ENCODE data around the gene ZNF84.
A peak's percentile ranks its signal among the peaks of the same experiment; 100 is the strongest.

ZNF84 gene

DNA sequence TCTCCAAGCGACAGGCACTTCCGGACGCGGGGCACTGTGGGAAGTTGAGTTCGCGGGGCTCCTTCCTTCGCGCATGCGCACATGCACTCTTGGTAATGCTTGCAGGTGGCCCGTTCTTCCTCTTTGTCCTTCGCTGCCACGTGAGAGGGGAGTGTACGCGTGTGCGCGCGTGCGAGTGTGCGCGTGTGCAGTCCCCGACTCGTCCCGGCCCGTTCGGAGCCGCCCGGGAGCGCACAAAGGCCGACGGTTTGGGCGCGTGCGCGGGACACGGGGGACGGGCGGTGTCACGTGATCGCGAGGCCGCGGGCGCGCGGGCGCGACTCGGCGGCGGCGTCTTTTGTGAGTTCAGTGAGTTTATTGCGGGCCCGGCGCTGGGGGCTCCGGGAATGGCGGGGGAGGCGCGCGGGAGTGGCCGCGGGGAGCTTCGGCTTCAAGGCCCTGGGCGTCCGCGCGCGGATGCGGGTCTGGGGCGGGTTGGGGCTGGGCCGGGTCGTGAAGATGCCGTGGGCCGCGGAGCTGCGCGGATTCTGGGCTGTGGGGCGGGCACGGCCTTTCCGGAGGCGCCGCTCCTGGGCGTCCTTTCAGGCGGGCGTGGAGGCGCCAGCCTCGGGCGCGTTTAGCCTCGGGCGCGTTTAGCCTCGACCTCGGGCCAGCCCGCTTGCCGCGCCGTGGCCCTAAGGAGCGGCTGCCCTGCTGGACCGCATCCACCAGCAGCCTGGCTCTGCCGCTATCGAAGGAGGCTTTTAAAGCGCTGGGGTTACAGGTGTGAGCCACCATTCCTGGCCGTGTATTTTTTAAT is at the start of gene ZNF84:
Gene ZNF84 (plus strand): TSS at position 303 of the 799 bp plus-strand sequence. CDS start 3,959 bp downstream, outside the sequence.
- DNase-seq, result peak; percentile 95

DNA sequence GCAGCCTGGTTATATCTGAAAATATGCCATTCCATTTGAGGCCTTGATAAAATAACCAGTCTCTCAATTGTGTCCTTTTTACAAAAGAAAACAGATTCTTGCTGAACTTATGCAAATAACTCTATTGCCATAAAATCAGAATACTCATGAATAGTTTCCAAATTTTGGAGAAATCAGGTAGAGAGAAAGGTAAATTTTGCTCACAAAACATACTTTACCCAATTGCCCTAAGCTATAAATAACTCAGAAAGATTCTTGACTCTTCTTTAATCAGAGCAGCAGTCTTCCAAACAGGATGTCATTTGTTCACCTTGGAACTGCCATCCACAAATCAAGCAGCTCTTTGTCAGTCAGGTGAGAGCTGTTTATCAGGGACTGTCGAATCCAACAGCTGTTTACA is 38.6 kb upstream of the ZNF84 start:
- no peak for DNase-seq

- no peak for DNase-seq
These were observed 26.5 kb upstream of the ZNF84 start for GRCh38 chr12:133010657-133011297.

GRCh38 chr12:133023566-133023965 is 13.7 kb upstream of the ZNF84 start:
- no peak for DNase-seq

- DNase-seq, result no peak
These were observed 10.3 kb upstream of the ZNF84 start for GRCh38 chr12:133026996-133027395.

DNA sequence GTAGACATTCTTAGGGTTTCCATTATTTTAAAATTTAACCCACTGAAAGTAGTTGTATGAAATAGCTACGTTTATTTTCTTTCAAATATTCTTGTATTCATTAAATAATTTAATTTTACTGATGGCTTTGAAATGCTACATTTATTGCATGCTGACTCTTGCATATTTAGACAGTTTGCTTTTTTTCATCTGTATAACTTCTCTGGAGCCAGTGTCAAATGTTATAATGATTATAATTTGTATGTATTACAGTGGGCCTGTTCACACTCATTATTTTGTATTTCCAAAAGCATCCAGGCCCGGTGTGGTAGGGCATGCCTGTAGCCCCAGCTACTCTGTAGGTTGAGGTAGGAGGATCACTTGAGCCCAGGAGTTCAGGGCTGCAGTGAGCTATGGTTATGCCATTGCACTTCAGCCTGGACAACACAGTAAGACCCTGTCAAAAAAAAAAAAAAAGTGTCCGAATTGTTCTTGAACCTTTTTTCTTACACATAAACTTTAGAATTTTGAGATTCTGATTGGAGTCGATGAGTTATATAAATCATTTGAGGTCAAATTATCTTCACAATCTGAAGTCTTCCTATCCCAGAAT is 905 bp downstream of the ZNF84 start:
- DNase-seq, result no peak

DNA sequence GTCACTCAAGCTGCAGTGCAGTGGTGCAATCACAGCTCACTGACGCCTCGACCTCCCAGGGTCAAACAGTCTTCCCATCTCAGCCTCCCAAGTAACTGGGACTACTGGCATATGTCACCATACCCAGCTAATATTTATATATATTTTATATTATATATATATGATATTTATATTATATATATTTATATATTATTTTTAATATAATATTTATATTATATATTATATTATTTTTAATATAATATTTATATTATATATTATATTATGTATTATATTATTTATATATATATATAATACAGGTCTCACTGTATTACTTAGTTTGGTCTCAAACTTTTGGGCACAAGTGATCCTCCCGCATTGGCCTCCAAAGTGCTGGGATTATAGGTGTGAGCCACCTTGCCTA is 9.4 kb downstream of the ZNF84 start:
- DNase-seq, result no peak

DNA sequence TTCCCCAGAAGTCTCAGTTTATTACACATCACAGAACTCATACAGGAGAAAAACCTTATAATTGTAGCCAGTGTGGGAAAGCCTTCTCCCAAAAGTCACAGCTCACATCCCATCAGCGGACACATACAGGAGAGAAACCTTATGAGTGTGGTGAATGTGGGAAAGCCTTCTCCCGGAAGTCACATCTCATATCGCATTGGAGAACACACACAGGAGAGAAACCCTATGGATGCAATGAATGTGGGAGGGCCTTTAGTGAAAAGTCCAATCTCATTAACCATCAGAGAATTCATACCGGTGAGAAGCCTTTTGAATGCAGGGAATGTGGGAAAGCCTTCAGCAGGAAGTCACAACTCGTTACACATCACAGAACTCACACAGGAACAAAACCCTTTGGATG is 20.1 kb downstream of the ZNF84 start:
- DNase-seq, result no peak

DNA sequence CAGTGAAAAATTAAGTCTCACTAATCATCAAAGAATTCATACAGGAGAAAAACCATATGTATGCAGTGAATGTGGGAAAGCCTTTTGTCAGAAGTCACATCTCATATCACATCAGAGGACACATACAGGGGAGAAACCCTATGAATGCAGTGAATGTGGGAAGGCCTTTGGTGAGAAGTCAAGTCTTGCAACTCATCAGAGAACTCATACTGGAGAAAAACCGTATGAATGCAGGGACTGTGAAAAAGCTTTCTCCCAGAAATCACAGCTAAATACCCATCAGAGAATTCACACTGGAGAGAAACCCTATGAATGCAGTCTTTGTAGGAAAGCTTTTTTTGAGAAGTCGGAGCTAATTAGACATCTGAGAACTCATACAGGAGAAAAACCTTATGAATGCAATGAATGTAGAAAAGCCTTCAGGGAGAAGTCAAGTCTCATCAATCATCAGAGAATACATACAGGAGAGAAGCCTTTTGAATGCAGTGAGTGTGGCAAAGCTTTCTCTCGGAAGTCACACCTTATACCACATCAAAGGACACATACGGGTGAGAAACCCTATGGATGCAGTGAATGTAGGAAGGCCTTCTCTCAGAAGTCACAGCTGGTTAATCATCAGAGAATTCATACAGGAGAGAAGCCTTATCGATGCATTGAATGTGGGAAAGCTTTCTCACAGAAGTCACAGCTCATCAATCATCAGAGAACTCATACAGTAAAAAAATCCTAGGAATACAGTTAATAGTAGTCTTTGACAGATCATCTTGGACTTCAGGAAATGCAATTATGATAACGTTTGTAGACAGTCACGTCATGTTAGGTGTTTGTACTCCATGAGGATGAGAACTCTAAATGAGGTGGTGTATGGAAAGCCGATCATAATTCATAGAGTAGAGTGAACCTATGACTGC is 21.1 kb downstream of the ZNF84 start:
- no peak for DNase-seq

DNA sequence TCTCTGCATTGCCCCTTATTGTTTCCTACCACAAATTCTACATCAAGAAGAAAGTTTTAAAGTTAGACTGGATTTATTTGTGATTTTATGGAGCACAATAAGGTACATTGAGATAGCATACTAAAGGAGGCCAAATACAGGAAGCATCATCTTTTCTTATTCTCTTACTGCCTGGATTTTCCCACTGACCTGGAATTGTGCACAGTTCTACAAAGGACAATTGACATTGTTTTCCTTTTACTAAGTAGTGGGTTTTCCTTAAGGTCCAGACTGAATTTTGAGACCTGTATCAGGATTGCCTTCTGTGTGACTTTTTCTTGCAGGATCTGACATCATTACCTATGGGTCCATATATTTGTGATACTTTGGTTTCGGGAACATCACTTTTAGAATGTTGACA is 24.6 kb downstream of the ZNF84 start:
- DNase-seq, result no peak

GRCh38 chr12:133063556-133063955 is 26.2 kb downstream of the ZNF84 start:
- DNase-seq, result no peak

GRCh38 chr12:133073836-133074235 is 36.5 kb downstream of the ZNF84 start:
- DNase-seq, result no peak

DNA sequence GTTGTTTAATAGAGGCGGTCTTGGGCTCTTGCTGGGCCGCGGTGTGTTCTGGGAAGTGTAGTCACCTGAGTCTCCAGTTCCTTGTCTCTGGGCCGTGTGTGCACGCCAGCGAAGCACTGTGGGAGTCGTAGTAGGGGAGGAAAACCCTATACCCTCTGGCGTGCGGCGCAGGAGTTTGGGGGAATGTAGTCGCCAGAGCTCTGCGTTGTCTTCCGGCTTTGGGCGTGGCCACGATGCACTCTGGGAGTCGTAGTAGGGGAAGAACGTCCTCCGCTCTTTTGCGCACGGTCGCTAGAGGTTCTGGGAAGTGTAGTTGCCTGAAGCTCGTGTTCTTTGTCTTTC is 42.7 kb downstream of the ZNF84 start:
- DNase-seq, result peak; percentile 97

GRCh38 chr12:133080368-133081158 is 43.3 kb downstream of the ZNF84 start, which contains the start of gene ZNF140:
TSS of gene ZNF140 (plus strand) at chr12:133080923. CDS start at chr12:133081321, 398 bp downstream.
- peak; percentile 97 for DNase-seq

DNA sequence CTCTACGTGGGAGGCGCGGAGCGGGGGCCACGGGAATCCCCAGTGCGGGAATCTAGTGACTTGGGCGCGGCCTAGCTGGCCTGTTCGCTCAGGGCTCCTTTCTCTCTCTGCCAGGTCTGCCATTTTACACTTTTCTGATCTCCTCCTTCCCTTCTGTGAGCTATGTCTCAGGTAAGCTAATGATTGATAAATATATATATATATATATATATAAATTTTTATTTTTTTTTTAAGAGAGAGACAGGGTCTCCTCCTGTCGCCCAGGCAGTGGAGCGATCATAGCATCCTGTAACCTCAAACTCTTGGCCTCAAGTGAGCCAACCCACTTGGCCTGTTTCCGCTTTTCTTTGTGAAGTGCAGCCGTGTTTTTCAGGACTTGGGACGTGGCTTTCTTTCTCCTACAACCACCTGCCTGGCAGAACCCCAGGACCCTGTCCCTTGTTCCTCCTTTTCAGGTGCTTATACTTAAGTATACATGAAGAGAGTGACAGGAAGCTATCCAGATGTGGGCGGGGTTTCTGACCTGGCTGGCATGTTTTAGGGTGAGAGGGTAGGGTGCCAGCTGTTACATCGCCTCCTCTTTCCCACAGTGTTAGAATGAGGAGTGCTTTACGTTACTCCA is 44.0 kb downstream of the ZNF84 start:
- no peak for DNase-seq

DNA sequence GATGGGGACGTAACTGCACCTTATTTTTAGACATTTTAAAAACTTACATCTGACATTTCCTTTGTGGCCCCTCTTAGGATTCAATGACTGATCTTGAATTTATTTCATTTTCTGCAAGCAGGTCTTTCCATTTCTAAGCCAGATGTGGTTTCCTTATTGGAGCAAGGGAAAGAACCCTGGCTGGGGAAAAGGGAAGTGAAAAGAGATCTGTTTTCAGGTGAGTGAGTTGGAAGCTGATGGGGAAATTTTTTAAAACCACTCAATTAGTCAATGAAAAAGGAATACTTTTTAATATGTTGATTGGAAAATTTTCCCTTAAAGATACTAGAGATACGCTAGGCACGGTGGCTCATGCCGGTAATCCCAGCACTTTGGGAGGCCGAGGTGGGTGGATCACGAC is 46.0 kb downstream of the ZNF84 start:
- no peak for DNase-seq

DNA sequence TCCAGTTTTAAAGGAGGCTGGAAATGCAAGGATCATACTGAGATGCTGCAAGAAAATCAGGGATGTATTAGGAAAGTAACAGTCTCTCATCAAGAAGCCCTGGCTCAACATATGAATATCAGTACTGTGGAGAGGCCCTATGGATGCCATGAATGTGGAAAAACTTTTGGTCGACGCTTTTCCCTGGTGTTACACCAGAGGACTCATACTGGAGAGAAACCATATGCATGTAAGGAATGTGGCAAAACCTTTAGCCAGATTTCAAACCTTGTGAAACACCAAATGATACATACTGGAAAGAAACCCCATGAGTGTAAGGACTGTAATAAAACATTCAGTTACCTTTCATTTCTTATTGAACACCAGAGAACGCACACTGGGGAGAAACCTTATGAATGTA is 68.3 kb downstream of the ZNF84 start:
- DNase-seq, result no peak

GRCh38 chr12:133106253-133106652 is 68.9 kb downstream of the ZNF84 start:
- DNase-seq, result no peak

DNA sequence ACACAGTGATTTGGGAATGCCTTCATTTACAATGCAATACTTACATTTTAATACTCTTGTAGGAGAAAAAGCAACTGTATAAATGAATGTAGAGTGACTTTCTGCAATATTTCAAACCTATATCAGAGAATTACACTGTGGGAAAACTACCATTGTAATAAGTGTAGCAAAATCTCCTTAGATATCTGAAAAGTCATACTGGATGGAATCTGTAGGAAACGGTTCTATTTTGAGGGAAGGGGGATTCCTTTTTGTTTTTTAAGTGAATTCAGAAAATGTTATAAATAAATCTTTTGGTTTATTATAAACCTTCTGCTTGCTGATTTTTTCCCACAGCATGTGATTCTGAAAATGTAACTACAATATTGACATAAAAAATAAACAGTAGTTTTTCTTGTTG is 69.8 kb downstream of the ZNF84 start:
- DNase-seq, result no peak

- no peak for DNase-seq
These were observed 70.8 kb downstream of the ZNF84 start for GRCh38 chr12:133108150-133108549.

All from SHP77 treated with DMSO at 0.1 percent for 48 hours (cell line).